ENCODE measurements around the gene TP53BP2. TPM values are rescaled to one million over a fixed set of nuclear protein-coding genes. Genes with fewer than 3 reads are reported as not detected.
"Not testable (repeated sequence)": the region's sequence is repeated elsewhere in the genome, so short reads cannot be mapped to it uniquely, and the experiment has no call there.

The TP53BP2 gene
- total RNA-seq, 1 donor: 38.0 TPM

DNA sequence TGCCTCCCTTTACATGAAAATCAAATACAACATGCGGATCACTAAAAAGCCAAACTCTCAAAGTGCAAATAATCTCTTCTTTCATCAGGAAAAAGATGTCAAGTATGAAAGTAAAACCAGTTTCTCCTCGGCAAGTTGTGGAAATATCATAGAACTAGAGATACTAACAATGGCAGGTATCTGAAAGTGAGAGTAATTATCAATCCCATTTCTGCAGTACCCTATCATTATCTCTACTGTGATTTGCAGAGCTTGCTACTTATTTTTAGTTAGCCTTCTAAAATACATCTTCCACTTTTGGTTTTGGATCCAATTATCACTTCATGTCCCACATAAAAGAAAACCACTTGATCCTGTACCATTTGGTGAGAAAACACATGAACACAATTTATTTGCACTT lies 3.0 kb downstream of the TP53BP2 start:
- TF ChIP-seq CTCF (IDR thresholded peaks at IDR 0.05; ENCODE audit: insufficient read depth, low read depth, low read length): no peak
- no peak overlapping the region for H3K4me3 ChIP-seq (ENCODE audit: low read depth, low read length)
- DNase-seq (ENCODE audit: low read depth): no peak

DNA sequence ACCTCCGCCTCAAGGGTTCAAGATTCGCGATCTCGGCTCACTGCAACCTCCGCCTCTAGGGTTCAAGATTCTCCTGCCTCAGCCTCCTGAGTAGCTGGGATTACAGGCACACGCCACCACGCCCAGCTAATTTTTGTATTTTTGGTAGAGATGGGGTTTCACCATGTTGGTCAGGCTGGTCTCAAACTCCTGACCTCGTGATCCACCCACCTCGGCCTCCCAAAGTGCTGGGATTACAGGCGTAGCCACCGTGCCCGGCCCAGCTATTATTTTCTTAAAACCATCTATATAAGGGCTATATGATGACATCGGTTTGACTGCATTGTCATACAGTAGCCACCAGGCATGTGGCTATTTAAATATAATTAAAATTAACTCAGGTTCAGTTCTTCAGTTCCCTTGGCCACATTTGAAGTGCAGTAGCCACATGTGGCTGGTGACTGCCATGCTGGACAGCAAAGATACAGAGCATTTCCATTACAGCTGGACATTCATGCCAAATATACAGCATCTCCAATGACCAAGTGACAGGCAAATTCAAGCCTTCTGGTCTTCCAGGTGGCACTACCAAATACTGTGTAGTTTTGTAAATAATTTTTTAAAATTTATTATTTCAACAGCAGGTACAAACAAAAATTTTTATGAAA lies 3.6 kb downstream of the TP53BP2 start:
- not testable (repeated sequence) for H3K4me3 ChIP-seq (ENCODE audit: low read depth, low read length); DNase-seq (ENCODE audit: low read depth)

- H3K4me3 ChIP-seq (ENCODE audit: low read depth, low read length): no peak overlapping the region
- no peak for DNase-seq (ENCODE audit: low read depth)
- no peak for TF ChIP-seq CTCF (IDR thresholded peaks at IDR 0.05; ENCODE audit: insufficient read depth, low read depth, low read length)
Observed at GRCh38 chr1:223840254-223840653, 5.5 kb downstream of the TP53BP2 start.

- no peak overlapping the region for H3K4me3 ChIP-seq (ENCODE audit: low read depth, low read length)
- no peak for DNase-seq (ENCODE audit: low read depth)
- TF ChIP-seq CTCF (IDR thresholded peaks at IDR 0.05; ENCODE audit: insufficient read depth, low read depth, low read length): no peak
Observed at GRCh38 chr1:223838125-223838854, 7.5 kb downstream of the TP53BP2 start.

- H3K4me3 ChIP-seq (ENCODE audit: low read depth, low read length): no peak overlapping the region
- no peak for DNase-seq (ENCODE audit: low read depth)
- TF ChIP-seq CTCF (IDR thresholded peaks at IDR 0.05; ENCODE audit: insufficient read depth, low read depth, low read length): no peak
Observed at GRCh38 chr1:223837687-223838086, 8.1 kb downstream of the TP53BP2 start.

- TF ChIP-seq CTCF (IDR thresholded peaks at IDR 0.05; ENCODE audit: insufficient read depth, low read depth, low read length): no peak
- H3K4me3 ChIP-seq (ENCODE audit: low read depth, low read length): no peak overlapping the region
- DNase-seq (ENCODE audit: low read depth): peak; percentile 48
Observed at GRCh38 chr1:223837206-223837605, 8.5 kb downstream of the TP53BP2 start.

- no peak for TF ChIP-seq CTCF (IDR thresholded peaks at IDR 0.05; ENCODE audit: insufficient read depth, low read depth, low read length)
- DNase-seq (ENCODE audit: low read depth): no peak
- no peak overlapping the region for H3K4me3 ChIP-seq (ENCODE audit: low read depth, low read length)
Observed at GRCh38 chr1:223836586-223836985, 9.2 kb downstream of the TP53BP2 start.
